ENCODE results near the gene ASPG. TPM values are rescaled to one million over a fixed set of nuclear protein-coding genes. Genes with fewer than 3 reads are reported as not detected.

The ASPG gene
- total RNA-seq, 2 experiments from 2014 or later, result not detected

DNA sequence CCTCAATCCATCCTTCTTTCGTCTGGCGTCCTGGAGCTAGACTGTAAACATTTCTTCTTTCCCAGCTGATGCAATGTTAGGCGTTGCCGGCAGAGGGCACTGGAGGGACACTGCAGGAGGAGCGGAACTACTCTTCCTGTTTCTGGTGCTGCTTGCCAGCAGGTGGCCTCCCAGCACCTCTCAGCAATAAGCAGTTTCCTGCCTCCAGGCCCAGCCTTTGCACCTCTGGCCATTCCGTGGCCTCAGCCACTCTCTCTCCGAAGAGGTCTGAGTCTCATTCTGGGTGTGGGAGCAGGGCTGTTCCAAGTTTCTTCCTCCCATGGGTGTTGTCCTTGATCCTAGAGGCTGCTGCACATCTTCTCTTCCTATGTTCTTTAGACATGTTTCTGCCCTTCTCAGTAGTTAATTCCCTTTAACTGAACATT, 7.5 kb upstream of the ASPG start:
- Mint-ChIP-seq H3K27ac (no peak overlapping the region), H3K4me1 (ENCODE audit: low read depth) (peaks cover 18% of the 10 kb centered on the region), H3K27me3 (ENCODE audit: low read depth) (peaks cover 3% of the 10 kb centered on the region), H3K36me3 (ENCODE audit: low read depth) (peaks cover 2% of the 10 kb centered on the region), H3K9me3 (ENCODE audit: insufficient read depth) (peaks cover 11% of the 10 kb centered on the region), H3K4me3 (no peak overlapping the region)
- ATAC-seq, result peak; percentile 96
- ChIA-PET POLR2A (interaction anchor here (0.6 kb wide), 1 partner anchor 911 kb away, joined by 3 read pairs; no protein-coding TSS in a partner anchor), CTCF (interaction anchor here (0.6 to 3.7 kb wide), 32 partner anchors 8 to 1925 kb away, joined by 3 to 25 read pairs (median 4); no protein-coding TSS in a partner anchor)
- peak; percentile 91 for DNase-seq

DNA sequence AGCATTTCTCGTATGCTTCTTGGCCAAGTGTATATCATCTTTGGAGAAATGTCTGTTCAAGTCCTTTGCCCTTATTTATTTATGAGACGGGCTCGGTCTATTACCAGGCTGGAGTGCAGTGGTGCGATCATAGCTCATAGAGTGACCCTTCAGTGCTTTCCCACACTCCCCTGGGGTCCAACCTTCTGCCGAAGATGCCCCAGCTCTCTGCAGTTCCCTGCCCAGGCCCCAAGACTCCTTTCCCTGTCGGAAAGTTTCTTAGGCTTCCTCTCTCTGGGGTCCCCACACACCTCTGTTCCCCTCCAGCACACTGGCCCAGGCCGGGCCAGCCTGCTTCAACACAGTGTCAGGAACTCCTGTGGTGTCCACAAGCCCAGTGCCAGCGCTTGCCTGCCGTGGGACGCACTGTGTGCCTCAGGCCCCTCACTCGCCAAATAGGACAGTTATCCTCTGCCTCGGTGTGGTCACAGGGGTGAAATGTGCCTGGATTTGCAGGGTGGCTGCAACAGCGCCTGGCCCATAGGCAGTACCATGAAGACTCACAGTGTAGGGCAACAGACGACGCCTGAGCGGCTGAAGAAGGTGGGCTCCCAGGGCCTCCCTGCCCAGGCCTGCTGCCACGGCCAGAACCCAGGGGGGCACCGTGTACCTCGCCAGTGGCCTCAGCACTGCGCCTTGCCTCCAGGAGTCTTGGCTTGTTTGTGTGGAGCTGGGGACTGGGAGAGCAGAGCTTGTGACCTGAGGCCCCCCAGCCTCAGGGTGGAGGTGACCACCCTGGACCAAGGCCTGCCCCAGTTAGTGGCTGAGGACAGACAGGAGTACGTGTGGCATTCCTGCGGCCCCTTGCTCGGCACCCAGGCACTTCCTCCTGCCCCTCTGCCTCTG, 4.9 kb upstream of the ASPG start:
- DNase-seq (no peak), ATAC-seq (no peak)
- Mint-ChIP-seq H3K4me3 (no peak overlapping the region), H3K27ac (no peak overlapping the region), H3K27me3 (ENCODE audit: low read depth) (peaks cover 5% of the 10 kb centered on the region), H3K36me3 (ENCODE audit: low read depth) (no peaks in the 10 kb centered on the region), H3K9me3 (ENCODE audit: insufficient read depth) (no peaks in the 10 kb centered on the region), H3K4me1 (ENCODE audit: low read depth) (peaks cover 15% of the 10 kb centered on the region)
- POLR2A ChIA-PET, result no interaction called here
- CTCF ChIA-PET, result no interaction called here

DNA sequence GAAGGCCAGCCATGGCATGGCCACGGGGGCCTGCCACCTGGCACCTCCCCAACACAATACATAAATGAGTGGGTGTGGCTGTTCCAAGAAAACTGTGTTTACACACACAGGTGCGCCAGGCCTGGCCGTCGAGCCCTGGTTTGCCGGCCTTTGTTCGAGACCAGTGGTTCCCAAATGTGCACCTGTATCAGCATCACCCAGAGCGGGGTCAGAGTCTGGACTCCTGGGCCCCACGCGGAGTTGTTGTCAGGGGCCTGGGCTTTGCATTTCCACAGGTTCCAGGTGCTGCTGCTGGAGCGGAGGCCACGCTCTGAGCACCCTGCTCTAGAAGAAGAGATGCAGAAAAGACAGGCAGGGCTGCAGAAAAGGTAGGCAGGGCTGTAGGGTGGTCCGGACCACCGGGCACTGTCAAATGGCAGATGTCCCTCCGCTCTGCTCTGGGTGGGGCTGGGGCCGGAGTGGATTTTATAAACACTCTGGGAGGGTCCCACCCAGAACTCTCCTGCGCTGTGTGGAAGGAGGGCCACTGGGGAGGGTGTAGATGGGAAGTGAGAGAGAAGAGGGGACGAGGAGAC, 4.2 kb upstream of the ASPG start:
- POLR2A ChIA-PET, result no interaction called here

DNA sequence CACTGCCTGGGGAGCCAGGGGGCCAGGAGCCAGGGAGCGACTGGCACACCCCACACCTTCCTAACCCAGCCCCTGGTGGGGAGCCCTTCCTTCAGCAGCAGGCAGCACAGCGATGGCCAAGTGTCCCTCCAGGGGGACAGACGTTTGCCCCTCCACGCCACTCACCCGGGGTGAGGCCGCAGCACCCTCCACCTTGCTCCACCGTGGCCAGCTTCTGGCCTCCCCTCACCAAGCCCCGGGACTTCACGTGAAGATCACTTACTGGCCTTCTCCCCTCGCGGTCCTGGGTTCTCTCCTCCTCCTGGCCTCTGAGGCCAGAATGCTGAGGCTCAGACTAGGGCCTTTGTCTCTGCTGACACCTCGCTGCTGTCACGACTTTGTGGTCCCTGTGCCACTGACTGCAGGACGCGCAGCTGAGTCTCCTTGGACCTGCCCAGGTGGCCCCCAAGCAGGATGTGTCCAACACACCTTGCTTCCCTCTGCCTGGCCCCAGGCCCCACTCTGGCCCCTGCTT, 3.5 kb upstream of the ASPG start:
- CTCF ChIA-PET, result no interaction called here
- Mint-ChIP-seq H3K27ac (no peak overlapping the region), H3K4me1 (ENCODE audit: low read depth) (peaks cover 12% of the 10 kb centered on the region), H3K4me3 (no peak overlapping the region), H3K27me3 (ENCODE audit: low read depth) (peaks cover 3% of the 10 kb centered on the region), H3K36me3 (ENCODE audit: low read depth) (no peaks in the 10 kb centered on the region), H3K9me3 (ENCODE audit: insufficient read depth) (no peaks in the 10 kb centered on the region)
- no peak for ATAC-seq
- no peak for DNase-seq
- POLR2A ChIA-PET, result no interaction called here

More for the DNA sequence above, 4.2 kb upstream of the ASPG start:
- H3K27me3 Mint-ChIP-seq (ENCODE audit: low read depth), result peaks cover 5% of the 10 kb centered on the region
- no peak overlapping the region for H3K27ac Mint-ChIP-seq
- no peak overlapping the region for H3K4me3 Mint-ChIP-seq
- H3K36me3 Mint-ChIP-seq (ENCODE audit: low read depth), result no peaks in the 10 kb centered on the region
- no peaks in the 10 kb centered on the region for H3K9me3 Mint-ChIP-seq (ENCODE audit: insufficient read depth)
- CTCF ChIA-PET, result no interaction called here
- ATAC-seq (no peak), DNase-seq (no peak)
- H3K4me1 Mint-ChIP-seq (ENCODE audit: low read depth), result peaks cover 15% of the 10 kb centered on the region

DNA sequence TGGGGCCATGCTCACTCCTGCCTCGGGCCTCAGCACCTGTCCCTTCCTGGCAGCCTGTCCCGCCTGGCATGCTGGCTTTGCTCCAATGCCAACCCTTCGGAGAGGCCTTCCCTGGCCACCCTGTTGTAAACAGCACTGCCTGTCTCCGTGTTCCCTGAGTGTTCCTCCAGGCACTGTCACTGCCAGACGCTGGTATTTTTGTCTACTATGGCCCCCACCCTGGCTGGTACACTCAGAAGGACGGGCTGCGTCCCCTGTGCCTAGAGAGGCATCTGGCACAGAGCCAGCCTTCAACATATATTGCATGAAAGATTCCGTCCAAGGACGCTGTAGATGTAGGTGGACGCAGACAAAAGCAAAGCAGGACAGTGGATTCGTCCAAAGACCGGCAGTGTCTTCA, 2.7 kb upstream of the ASPG start:
- H3K4me3 Mint-ChIP-seq, result no peak overlapping the region
- no peak overlapping the region for H3K27ac Mint-ChIP-seq
- DNase-seq, result no peak
- ChIA-PET CTCF (no interaction called here), POLR2A (no interaction called here)
- peaks cover 10% of the 10 kb centered on the region for H3K4me1 Mint-ChIP-seq (ENCODE audit: low read depth)
- no peaks in the 10 kb centered on the region for H3K9me3 Mint-ChIP-seq (ENCODE audit: insufficient read depth)
- ATAC-seq, result no peak
- no peaks in the 10 kb centered on the region for H3K36me3 Mint-ChIP-seq (ENCODE audit: low read depth)
- peaks cover 3% of the 10 kb centered on the region for H3K27me3 Mint-ChIP-seq (ENCODE audit: low read depth)

DNA sequence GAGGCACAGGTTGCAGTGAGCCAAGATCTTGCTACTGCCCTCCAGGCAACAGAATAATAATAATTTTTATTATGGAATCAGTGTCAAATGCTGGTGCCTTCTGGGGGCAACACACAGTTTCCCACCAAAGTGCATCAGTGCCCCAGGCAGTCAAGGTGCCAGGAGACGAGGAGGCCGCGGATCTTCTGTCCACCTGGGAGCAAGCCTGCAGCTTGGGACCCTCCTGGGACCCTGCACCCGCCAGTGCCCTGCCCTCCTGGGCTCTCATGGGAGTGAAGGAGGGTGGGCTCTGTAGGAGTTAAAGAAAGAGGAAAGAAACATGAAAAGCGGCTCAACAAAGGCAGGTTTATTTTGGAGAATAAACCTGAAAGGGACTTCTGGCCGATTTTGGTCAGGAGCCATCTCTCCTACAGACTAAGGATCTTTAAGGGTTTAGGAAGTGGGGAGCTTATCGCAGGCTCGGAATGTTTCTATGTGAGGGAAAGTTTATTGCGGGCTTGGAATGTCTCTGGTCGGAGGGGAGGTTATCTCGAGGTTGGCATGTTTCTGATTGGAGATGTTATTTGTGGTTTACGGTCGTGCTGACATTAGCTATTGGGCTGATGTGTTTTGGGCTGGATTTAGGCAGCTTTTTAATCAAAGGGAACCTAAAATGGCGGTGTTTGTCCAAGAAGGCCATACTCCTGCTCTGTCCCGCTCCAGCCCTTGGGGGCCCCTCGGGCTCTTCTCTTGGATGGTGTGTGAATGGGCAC, 1.1 kb upstream of the ASPG start:
- Mint-ChIP-seq H3K36me3 (ENCODE audit: low read depth) (no peaks in the 10 kb centered on the region), H3K4me1 (ENCODE audit: low read depth) (no peaks in the 10 kb centered on the region), H3K27ac (no peak overlapping the region), H3K9me3 (ENCODE audit: insufficient read depth) (no peaks in the 10 kb centered on the region), H3K27me3 (ENCODE audit: low read depth) (peaks cover 3% of the 10 kb centered on the region), H3K4me3 (no peak overlapping the region)
- ChIA-PET POLR2A (no interaction called here), CTCF (no interaction called here)
- no peak for DNase-seq
- no peak for ATAC-seq

DNA sequence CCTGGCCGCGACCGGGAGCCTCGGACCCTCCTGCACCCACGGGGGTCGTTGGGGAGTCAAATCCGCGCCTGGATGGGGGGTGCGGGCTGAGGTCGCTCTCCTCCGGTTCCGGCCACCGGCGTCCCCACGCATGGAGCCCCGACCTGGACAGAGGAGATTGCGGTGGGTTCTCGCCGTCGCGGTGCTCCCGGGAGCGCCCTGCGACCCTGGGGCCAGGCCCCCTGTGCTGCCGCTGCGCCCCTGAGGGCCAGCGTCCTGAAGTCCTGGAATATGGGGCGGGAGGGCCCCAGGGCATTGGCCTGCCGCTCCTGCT, 345 bp downstream of the ASPG start:
- H3K4me1 Mint-ChIP-seq (ENCODE audit: low read depth), result no peaks in the 10 kb centered on the region
- H3K9me3 Mint-ChIP-seq (ENCODE audit: insufficient read depth), result no peaks in the 10 kb centered on the region
- H3K27ac Mint-ChIP-seq, result no peak overlapping the region
- CTCF ChIA-PET, result no interaction called here
- DNase-seq (no peak), ATAC-seq (no peak)
- H3K4me3 Mint-ChIP-seq, result no peak overlapping the region
- no peaks in the 10 kb centered on the region for H3K36me3 Mint-ChIP-seq (ENCODE audit: low read depth)
- peaks cover 3% of the 10 kb centered on the region for H3K27me3 Mint-ChIP-seq (ENCODE audit: low read depth)
- POLR2A ChIA-PET, result no interaction called here

DNA sequence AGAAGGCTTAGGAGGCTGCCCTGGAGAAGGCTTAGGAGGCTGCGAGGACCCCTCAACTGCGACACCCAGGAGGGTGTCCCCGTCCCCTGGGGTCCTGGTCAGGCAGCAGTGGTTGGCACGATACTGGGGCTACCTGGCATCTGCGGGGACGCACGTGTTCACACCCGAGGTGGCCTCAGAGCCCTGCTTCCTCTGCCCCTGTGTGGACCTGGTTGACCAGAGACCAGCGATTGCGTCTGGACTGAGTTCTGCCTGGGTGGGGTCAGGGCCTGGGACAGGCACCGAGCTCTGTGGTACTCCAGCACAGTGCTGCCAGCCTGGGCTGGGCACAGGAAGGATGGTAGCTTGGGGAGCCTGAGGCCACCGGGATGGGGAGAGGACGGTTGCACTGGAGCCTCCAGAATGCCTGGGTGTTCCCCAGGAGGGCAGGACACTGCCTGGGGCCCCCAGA, 735 bp downstream of the ASPG start:
- POLR2A ChIA-PET, result no interaction called here
- H3K9me3 Mint-ChIP-seq (ENCODE audit: insufficient read depth), result no peaks in the 10 kb centered on the region
- CTCF ChIA-PET, result no interaction called here
- H3K27me3 Mint-ChIP-seq (ENCODE audit: low read depth), result peaks cover 3% of the 10 kb centered on the region
- DNase-seq, result no peak
- no peak overlapping the region for H3K4me3 Mint-ChIP-seq
- H3K4me1 Mint-ChIP-seq (ENCODE audit: low read depth), result no peaks in the 10 kb centered on the region
- no peaks in the 10 kb centered on the region for H3K36me3 Mint-ChIP-seq (ENCODE audit: low read depth)
- H3K27ac Mint-ChIP-seq, result no peak overlapping the region
- ATAC-seq, result no peak

DNA sequence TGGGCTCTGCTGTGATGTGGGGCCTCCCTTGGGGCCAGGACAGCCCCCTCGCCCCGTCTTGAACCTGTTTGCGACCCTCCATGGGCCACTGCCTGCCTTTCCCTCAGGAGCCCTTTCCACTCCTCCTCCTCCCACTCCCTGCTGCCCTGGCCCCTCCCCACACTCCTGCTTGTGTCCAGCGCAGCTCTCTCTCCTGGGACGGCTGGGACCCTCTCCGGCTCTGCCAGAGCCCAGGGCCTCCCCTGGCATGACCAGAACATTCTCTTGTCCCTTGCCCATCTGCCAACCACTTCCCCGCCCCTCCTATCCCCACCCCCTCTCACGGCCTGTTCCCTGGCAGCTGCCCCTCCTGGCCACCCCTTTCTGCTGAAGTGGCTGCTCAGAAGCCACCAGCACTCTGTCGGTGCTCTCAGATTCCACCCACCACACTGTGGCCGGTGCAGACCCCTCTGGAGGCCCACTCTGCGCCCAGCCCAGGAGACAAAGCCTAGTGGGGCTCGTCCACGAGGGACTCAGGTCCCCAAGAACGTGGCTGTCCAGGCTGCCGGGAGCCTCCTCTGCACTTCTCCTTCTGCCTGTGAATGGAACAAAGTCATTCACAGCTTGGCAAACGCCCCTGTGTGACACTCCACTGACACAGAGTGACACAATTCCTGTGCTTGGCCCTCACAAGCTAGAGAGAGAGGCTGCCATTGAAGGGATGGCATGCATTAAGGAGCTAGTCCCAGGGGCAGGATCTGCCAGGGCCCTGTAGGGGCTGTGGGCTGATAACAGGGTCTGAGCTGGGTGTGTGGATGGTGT, 1.4 kb downstream of the ASPG start:
- H3K27ac Mint-ChIP-seq, result no peak overlapping the region
- H3K4me1 Mint-ChIP-seq (ENCODE audit: low read depth), result no peaks in the 10 kb centered on the region
- H3K36me3 Mint-ChIP-seq (ENCODE audit: low read depth), result no peaks in the 10 kb centered on the region
- no peak overlapping the region for H3K4me3 Mint-ChIP-seq
- ChIA-PET POLR2A (no interaction called here), CTCF (no interaction called here)
- no peak for DNase-seq
- peaks cover 3% of the 10 kb centered on the region for H3K27me3 Mint-ChIP-seq (ENCODE audit: low read depth)
- H3K9me3 Mint-ChIP-seq (ENCODE audit: insufficient read depth), result no peaks in the 10 kb centered on the region
- no peak for ATAC-seq

DNA sequence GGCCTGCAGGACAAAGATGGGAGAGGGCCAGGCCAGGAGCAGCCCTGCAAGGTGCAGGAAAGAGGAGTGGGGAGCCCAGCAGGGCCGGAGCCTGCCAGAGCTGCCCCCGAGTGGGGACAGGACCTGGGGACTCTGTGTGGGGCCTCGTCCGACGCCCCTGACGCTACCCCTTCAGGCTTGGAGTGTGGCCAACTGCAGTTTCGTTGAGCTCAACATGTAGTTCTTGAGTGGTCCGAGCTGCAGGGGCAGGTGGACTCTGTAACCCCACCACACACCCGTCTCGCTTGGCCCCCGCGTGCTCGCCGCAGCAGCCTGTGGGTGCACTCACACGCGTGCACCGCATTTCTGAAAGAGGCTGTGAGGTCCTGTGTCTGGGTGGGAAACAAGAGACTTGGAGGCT, 2.0 kb downstream of the ASPG start:
- no peaks in the 10 kb centered on the region for H3K4me1 Mint-ChIP-seq (ENCODE audit: low read depth)
- no peaks in the 10 kb centered on the region for H3K36me3 Mint-ChIP-seq (ENCODE audit: low read depth)
- DNase-seq, result no peak
- H3K4me3 Mint-ChIP-seq, result no peak overlapping the region
- no peak for ATAC-seq
- H3K27me3 Mint-ChIP-seq (ENCODE audit: low read depth), result peaks cover 3% of the 10 kb centered on the region
- ChIA-PET CTCF (interaction anchor here (1.0 kb wide), 1 partner anchor 11 kb away, joined by 4 read pairs; no protein-coding TSS in a partner anchor), POLR2A (no interaction called here)
- no peaks in the 10 kb centered on the region for H3K9me3 Mint-ChIP-seq (ENCODE audit: insufficient read depth)
- no peak overlapping the region for H3K27ac Mint-ChIP-seq

DNA sequence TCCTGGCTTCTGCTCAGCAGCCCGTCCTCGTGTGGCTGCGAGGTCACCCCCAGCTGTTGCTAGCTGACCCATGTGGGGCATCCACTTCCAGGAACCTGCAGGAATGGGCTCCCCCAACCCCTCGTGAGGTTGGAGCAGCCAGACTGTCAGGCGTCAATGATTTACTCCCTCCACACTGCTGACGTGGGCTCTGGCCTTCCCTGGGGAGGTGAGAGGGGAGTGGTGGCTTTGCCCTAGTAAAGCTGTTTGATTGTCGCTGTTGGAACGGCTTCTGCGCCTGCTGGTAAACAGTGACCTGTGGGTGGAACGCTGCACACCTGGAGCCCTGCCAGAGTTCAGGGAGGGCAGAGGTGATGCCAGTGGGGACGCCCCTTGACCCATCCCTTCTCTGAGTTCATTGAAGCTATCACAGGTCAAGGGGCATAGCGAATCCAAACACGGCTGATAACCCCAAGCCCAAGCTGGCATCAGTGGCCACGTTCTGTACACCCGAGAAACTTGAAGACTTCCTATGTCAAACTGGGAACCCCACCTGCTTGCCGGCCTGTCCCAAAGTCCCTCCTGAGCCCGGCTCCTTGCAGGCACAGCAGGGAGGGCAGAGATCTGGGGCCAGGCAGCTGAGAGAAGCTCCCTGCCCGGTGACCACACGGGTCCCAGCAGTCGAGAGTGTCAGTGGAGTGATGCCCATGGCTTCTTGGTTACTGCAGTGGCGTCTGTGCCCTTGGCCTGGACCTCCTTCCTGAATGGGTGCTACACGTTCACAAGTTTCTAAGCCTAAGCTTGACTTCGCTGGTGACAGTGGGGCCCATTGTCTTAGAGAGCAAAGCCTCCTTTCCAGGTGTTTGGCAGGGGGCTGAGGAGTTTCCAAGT, 2.7 kb downstream of the ASPG start:
- Mint-ChIP-seq H3K36me3 (ENCODE audit: low read depth) (no peaks in the 10 kb centered on the region), H3K4me3 (no peak overlapping the region), H3K9me3 (ENCODE audit: insufficient read depth) (no peaks in the 10 kb centered on the region), H3K4me1 (ENCODE audit: low read depth) (no peaks in the 10 kb centered on the region), H3K27me3 (ENCODE audit: low read depth) (peaks cover 3% of the 10 kb centered on the region), H3K27ac (no peak overlapping the region)
- ATAC-seq (no peak), DNase-seq (no peak)
- POLR2A ChIA-PET, result interaction anchor here (0.6 kb wide), 1 partner anchor 53 kb away, joined by 7 read pairs; no protein-coding TSS in a partner anchor
- CTCF ChIA-PET, result interaction anchor here (1.0 to 1.3 kb wide), 2 partner anchors 10 to 12 kb away, joined by 4 to 9 read pairs; no protein-coding TSS in a partner anchor

Data from activated CD8-positive, alpha-beta T cell treated with anti-CD3 and anti-CD28 coated beads, Interleukin-2, amount 10 ng/mL, durations not matched to agents 7 days and 5 days (primary cell).